K562 (cell line): ENCODE results near the gene GRIK1. TPM values are rescaled to one million over a fixed set of nuclear protein-coding genes. Genes with fewer than 3 reads are reported as not detected.
A peak's percentile ranks its signal among the peaks of the same experiment; 100 is the strongest.

Source experiments
- CBFB ChIP-seq: sonication (generic); formaldehyde crosslinking; IDR thresholded peaks from 2 replicates; pipeline ENCODE4 v1.4.0; 2020; ENCODE audit warnings: mild to moderate bottlenecking, missing genetic modification reagents
- CBX3 ChIP-seq, 2 experiments: IDR thresholded peaks; 1 replicate in 1 of 2; 2 replicates in 1 of 2; pipeline ENCODE4 v1.6.1; 2012; ENCODE audit warnings: inconsistent platforms in 2 of 2, low read length in 2 of 2, borderline replicate concordance in 1 of 2, control low read depth in 1 of 2
- CREB1 ChIP-seq, 2 experiments: sonication (generic) in 1 of 2; formaldehyde crosslinking in 1 of 2; IDR thresholded peaks; 2 replicates each; pipeline versions ENCODE4 v1.6.1 to v1.8.0; 2012 to 2022; ENCODE audit warnings: inconsistent platforms in 1 of 2, mild to moderate bottlenecking in 1 of 2, missing genetic modification reagents in 1 of 2, moderate library complexity in 1 of 2
- CREB3L1 ChIP-seq: fragments of 450-650 bp; IDR thresholded peaks from 2 replicates; pipeline ENCODE4 v1.6.1; 2014; ENCODE audit warnings: low read depth, mild to moderate bottlenecking, moderate library complexity, borderline replicate concordance
- DDX20 ChIP-seq: fragments of 450-650 bp; IDR thresholded peaks from 2 replicates; pipeline ENCODE4 v1.6.1; 2016; ENCODE audit warnings: missing genetic modification characterization, low read depth, mild to moderate bottlenecking, missing compliant biosample characterization, moderate library complexity
- DPF2 ChIP-seq: fragments of 450-650 bp; IDR thresholded peaks from 2 replicates; pipeline ENCODE4 v1.6.1; 2016
- EHMT2 ChIP-seq: fragments of 450-650 bp; IDR thresholded peaks from 2 replicates; pipeline ENCODE4 v1.6.1; 2018; ENCODE audit warnings: antibody characterized with exemption
- ETV5 ChIP-seq: sonication (generic); formaldehyde crosslinking; IDR thresholded peaks from 2 replicates; pipeline ENCODE4 v1.4.0; 2020; ENCODE audit warnings: low read depth, mild to moderate bottlenecking, missing genetic modification reagents
- EZH2 ChIP-seq: IDR thresholded peaks from 2 replicates; pipeline ENCODE4 v1.6.1; 2012; ENCODE audit warnings: low read depth, mild to moderate bottlenecking, inconsistent platforms, low read length, borderline replicate concordance
- HNRNPL ChIP-seq: fragments of 200-400 bp; formaldehyde crosslinking; IDR thresholded peaks from 2 replicates; pipeline ENCODE4 v1.6.1; 2017; ENCODE audit warnings: low read depth, mild to moderate bottlenecking, low read length
- JUNB ChIP-seq: fragments of 450-650 bp; formaldehyde crosslinking; conservative IDR thresholded peaks from 2 replicates; pipeline ENCODE4 v1.4.0; 2020; ENCODE audit warnings: mild to moderate bottlenecking
- LCOR ChIP-seq: sonication (generic); formaldehyde crosslinking; IDR thresholded peaks from 2 replicates; pipeline ENCODE4 v1.8.0; 2022; ENCODE audit warnings: mild to moderate bottlenecking, missing genetic modification reagents
- MLX ChIP-seq, 2 experiments: fragments of 450-650 bp in 1 of 2; sonication (generic) in 1 of 2; formaldehyde crosslinking; conservative IDR thresholded peaks; 2 replicates each; pipeline versions ENCODE4 v1.4.0 to v1.8.1; 2020 to 2022; ENCODE audit warnings: mild to moderate bottlenecking in 1 of 2, missing genetic modification reagents in 1 of 2
- MYBL2 ChIP-seq, 2 experiments: fragments of 450-650 bp in 1 of 2; sonication (generic) in 1 of 2; formaldehyde crosslinking in 1 of 2; IDR thresholded peaks; 2 replicates each; pipeline versions ENCODE4 v1.6.1 to v1.8.1; 2017 to 2022; ENCODE audit warnings: borderline replicate concordance in 1 of 2, inconsistent platforms in 1 of 2, low read depth in 1 of 2, mild to moderate bottlenecking in 1 of 2, missing genetic modification reagents in 1 of 2, moderate library complexity in 1 of 2
- RAD21 ChIP-seq, 2 experiments: fragments of 250-450 bp in 1 of 2; fragments of 450-650 bp in 1 of 2; sonication (Bioruptor Pico) in 1 of 2; formaldehyde crosslinking in 1 of 2; IDR thresholded peaks in 1 of 2; conservative IDR thresholded peaks in 1 of 2; 2 replicates each; pipeline versions ENCODE4 v1.4.0 to v1.8.0; 2020 to 2022; ENCODE audit warnings: mild to moderate bottlenecking in 2 of 2, moderate library complexity in 1 of 2
- SMARCA4 ChIP-seq: fragments of 450-650 bp; IDR thresholded peaks from 2 replicates; pipeline ENCODE4 v1.6.1; 2016
- TBL1XR1 ChIP-seq, 2 experiments: IDR thresholded peaks; 2 replicates each; pipeline ENCODE4 v1.6.1; 2012; ENCODE audit warnings: improper control_type of control experiment in 2 of 2, low read length in 2 of 2, mild to moderate bottlenecking in 1 of 2
- TEAD1 ChIP-seq, 2 experiments: fragments of 450-650 bp in 1 of 2; sonication (generic) in 1 of 2; formaldehyde crosslinking; IDR thresholded peaks; 2 replicates each; pipeline versions ENCODE4 v1.4.0 to v1.8.0; 2020 to 2022; ENCODE audit warnings: mild to moderate bottlenecking in 2 of 2, missing genetic modification reagents in 1 of 2
- U2AF2 ChIP-seq: fragments of 200-400 bp; formaldehyde crosslinking; optimal IDR thresholded peaks from 2 replicates; pipeline ENCODE3; 2017; ENCODE audit warnings: low read depth, mild to moderate bottlenecking, low read length
- YBX1 ChIP-seq: fragments of 450-650 bp; IDR thresholded peaks from 2 replicates; pipeline ENCODE4 v1.7.1; 2016; ENCODE audit warnings: mild to moderate bottlenecking
- ZBTB17 ChIP-seq: fragments of 450-650 bp; formaldehyde crosslinking; IDR thresholded peaks from 2 replicates; pipeline ENCODE4 v1.4.0; 2020; ENCODE audit warnings: mild to moderate bottlenecking
- ZFP36 ChIP-seq: fragments of 150-350 bp; IDR thresholded peaks from 2 replicates; pipeline ENCODE4 v1.6.1; 2018; ENCODE audit warnings: low read length, low read depth; ENCODE audit not compliant: partially characterized antibody
- ZFPM2 ChIP-seq: fragments of 250-450 bp; sonication (Bioruptor Pico); IDR thresholded peaks from 2 replicates; pipeline ENCODE4 v1.5.1; 2022; ENCODE audit warnings: mild to moderate bottlenecking
- ZNF175 ChIP-seq: fragments of 200-800 bp; sonication (Bioruptor generic); IDR thresholded peaks from 2 replicates; pipeline ENCODE4 v1.6.1; 2016; ENCODE audit warnings: low read depth, mild to moderate bottlenecking, missing genetic modification characterization, missing compliant biosample characterization
- ZNF217 ChIP-seq: sonication (generic); formaldehyde crosslinking; IDR thresholded peaks from 2 replicates; pipeline ENCODE4 v1.8.0; 2022; ENCODE audit warnings: mild to moderate bottlenecking, missing genetic modification reagents
- ZNF668 ChIP-seq: fragments of 250-450 bp; sonication (Bioruptor Pico); IDR thresholded peaks from 2 replicates; pipeline ENCODE4 v1.8.0; 2022; ENCODE audit warnings: mild to moderate bottlenecking, inconsistent platforms
- polyA plus RNA-seq, 8 experiments: library from polyadenylated mRNA; depleted of rRNA in 4 of 8; stranded (reverse) in 5 of 8; unstranded in 3 of 8; fragments of >200 nt; fragmentation: Nextera tagmentation in 2 of 8; fragmentation: Illumina TruSeq in 1 of 8; extraction: Ambion mirVana in 2 of 8; extraction: Trizol in 1 of 8; gene quantifications; 2 replicates each; pipeline versions ENCODE4 v1.2.1 to v1.2.3, GENCODE V29; 2011 to 2014; ENCODE audit warnings: inconsistent platforms in 1 of 8, missing spikeins in 1 of 8
- total RNA-seq, 7 experiments: library from RNA; depleted of rRNA in 6 of 7; stranded (reverse); fragments of >200 nt in 6 of 7; fragmentation: Illumina TruSeq in 2 of 7; extraction: Trizol in 2 of 7; gene quantifications; 2 replicates each; pipeline versions ENCODE4 v1.2.1 to v1.2.3, GENCODE V29; 2011 to 2021; ENCODE audit warnings: low replicate concordance in 1 of 7

The GRIK1 gene
- total and polyA plus RNA-seq, 9 of the 15 experiments (the other 6 are each of a cell fraction or from before 2014, with no cell fraction given): 0.17 to 2.8 (median 0.53) TPM

- peak; percentile 42; the same call in 1 of the 2 replicates for TF ChIP-seq CREB3L1
- TF ChIP-seq ZFP36: peak; percentile 38
- peak; percentile 99 for TF ChIP-seq SMARCA4
- TF ChIP-seq CBX3 (IDR thresholded peaks at IDR 0.05; ENCODE audit: borderline replicate concordance in 1 of 2, low read length in 2 of 2): peak in 1 of 2 experiments; percentile 85; a peak in 2 of 3 replicates
- TF ChIP-seq LCOR (CRISPR knock-in tag): peak; percentile 83
- TF ChIP-seq ZFPM2: no peak
- peak; percentile 98 for TF ChIP-seq ETV5
- TF ChIP-seq MLX (CRISPR knock-in tag; conservative IDR thresholded peaks at IDR 0.05): no peak
- TF ChIP-seq DDX20 (tag): peak; percentile 75
- peak; percentile 77 for TF ChIP-seq ZBTB17
- peak; percentile 31 to 51 for TF ChIP-seq RAD21 (CRISPR knock-in tag; conservative IDR thresholded peaks at IDR 0.05 in 1 of 2, IDR thresholded peaks at IDR 0.05 in 1 of 2)
- TF ChIP-seq JUNB (CRISPR knock-in tag): peak; percentile 55; the same call in 1 of the 2 replicates
- no peak for TF ChIP-seq CREB1 (IDR thresholded peaks at IDR 0.05)
- TF ChIP-seq CREB1 (CRISPR knock-in tag; IDR thresholded peaks at IDR 0.05): peak; percentile 41; the same call in 1 of the 2 replicates
- peak; percentile 90; the same call in 1 of the 2 replicates for TF ChIP-seq ZNF175 (CRISPR knock-in tag)
- TF ChIP-seq EZH2: no peak
- no peak for TF ChIP-seq ZNF217 (CRISPR knock-in tag)
- peak; percentile 98 for TF ChIP-seq DPF2
- TF ChIP-seq MYBL2 (IDR thresholded peaks at IDR 0.05; ENCODE audit: low read depth): peak; percentile 49; the same call in 1 of the 2 replicates
- TF ChIP-seq MYBL2 (CRISPR knock-in tag; IDR thresholded peaks at IDR 0.05; ENCODE audit: borderline replicate concordance): no peak
- TF ChIP-seq YBX1: no peak
- no peak for TF ChIP-seq U2AF2
- peak in 1 of 2 experiments; percentile 87; a peak in 1 of 4 replicates for TF ChIP-seq TEAD1 (CRISPR knock-in tag; IDR thresholded peaks at IDR 0.05)
- TF ChIP-seq TBL1XR1 (IDR thresholded peaks at IDR 0.05; ENCODE audit: low read length in 2 of 2): peak in 1 of 2 experiments; percentile 90; a peak in 2 of 4 replicates
- TF ChIP-seq CBFB (CRISPR knock-in tag): no peak
- TF ChIP-seq ZNF668 (CRISPR knock-in tag): peak; percentile 53; the same call in 1 of the 2 replicates
- peak; percentile 88 for TF ChIP-seq EHMT2
- TF ChIP-seq HNRNPL: no peak
Measured at GRCh38 chr21:29656504-29657239, 283.1 kb downstream of the GRIK1 start (continued).
